ENCODE measurements around the gene PTBP2. TPM values are rescaled to one million over a fixed set of nuclear protein-coding genes. Genes with fewer than 3 reads are reported as not detected.

Gene PTBP2
- total RNA-seq, 1 experiment from 2014 or later, result 13.2 TPM

DNA sequence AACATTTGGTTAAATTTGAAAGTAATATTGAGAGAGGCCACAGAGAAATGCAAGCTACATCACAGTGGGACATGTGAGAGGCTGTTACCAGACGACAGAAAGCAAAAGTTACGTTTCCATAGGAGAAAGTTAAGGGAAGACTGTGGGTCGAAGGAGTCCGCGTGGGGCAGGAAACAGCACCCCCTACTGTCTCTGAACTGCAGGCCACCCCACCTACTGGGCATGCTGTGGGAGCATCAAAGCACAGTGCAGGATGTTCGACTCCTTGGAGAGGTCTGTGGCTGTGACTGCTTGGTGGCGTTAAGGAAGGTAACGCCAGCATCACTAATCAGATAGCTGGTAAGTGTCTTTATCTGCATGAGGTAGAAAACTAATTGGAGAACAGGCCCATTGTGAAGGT lies 123.9 kb downstream of the PTBP2 start:
- POLR2A ChIA-PET, result no interaction called here
- Histone ChIP-seq H3K9ac (ENCODE audit: low read length) (no peak overlapping the region), H2AFZ (ENCODE audit: low read depth, low read length, poor library complexity, severe bottlenecking) (no peak overlapping the region), H3K9me2 (ENCODE audit: insufficient read depth) (no peaks in the 10 kb centered on the region), H3K36me3 (ENCODE audit: control insufficient read depth in 1 of 2, insufficient read depth in 2 of 2, low read length in 2 of 2) (no peaks in the 10 kb centered on the region), H3K27me3 (ENCODE audit: insufficient read depth, low read length) (no peaks in the 10 kb centered on the region), H3K27ac (ENCODE audit: low read depth, low read length) (no peak overlapping the region), H3K4me1 (ENCODE audit: control insufficient read depth in 1 of 2, insufficient read depth in 2 of 2, low read length in 2 of 2) (no peaks in the 10 kb centered on the region), H3K79me2 (ENCODE audit: insufficient read depth, low read length) (no peaks in the 10 kb centered on the region), H4K20me1 (ENCODE audit: insufficient read depth) (no peaks in the 10 kb centered on the region), H3K4me2 (ENCODE audit: low read length) (no peak overlapping the region), H3K4me3 (replicated peaks in 1 of 2; ENCODE audit: low read depth in 1 of 2, low read length in 2 of 2) (no peak overlapping the region), H3K9me3 (ENCODE audit: control insufficient read depth in 1 of 2, insufficient read depth in 1 of 2, low read depth in 1 of 2, low read length in 2 of 2) (no peaks in the 10 kb centered on the region)
- ATAC-seq, result peak; percentile 95
- no TSS peak for BruUV-seq (replicated peaks)
- peak; percentile 15 for DNase-seq (ENCODE audit: low read depth, low spot score)
- TF ChIP-seq SP1 (IDR thresholded peaks at IDR 0.05; ENCODE audit: low read depth) (no peak), RAD21 (IDR thresholded peaks at IDR 0.05; ENCODE audit: low read depth) (peak; percentile 72), EZH2 (IDR thresholded peaks at IDR 0.05) (no peak), SIN3A (IDR thresholded peaks at IDR 0.05; ENCODE audit: low read depth) (no peak), ELF1 (IDR thresholded peaks at IDR 0.05; ENCODE audit: borderline replicate concordance, low read depth) (no peak)
- TF ChIP-seq, protein P1, sequence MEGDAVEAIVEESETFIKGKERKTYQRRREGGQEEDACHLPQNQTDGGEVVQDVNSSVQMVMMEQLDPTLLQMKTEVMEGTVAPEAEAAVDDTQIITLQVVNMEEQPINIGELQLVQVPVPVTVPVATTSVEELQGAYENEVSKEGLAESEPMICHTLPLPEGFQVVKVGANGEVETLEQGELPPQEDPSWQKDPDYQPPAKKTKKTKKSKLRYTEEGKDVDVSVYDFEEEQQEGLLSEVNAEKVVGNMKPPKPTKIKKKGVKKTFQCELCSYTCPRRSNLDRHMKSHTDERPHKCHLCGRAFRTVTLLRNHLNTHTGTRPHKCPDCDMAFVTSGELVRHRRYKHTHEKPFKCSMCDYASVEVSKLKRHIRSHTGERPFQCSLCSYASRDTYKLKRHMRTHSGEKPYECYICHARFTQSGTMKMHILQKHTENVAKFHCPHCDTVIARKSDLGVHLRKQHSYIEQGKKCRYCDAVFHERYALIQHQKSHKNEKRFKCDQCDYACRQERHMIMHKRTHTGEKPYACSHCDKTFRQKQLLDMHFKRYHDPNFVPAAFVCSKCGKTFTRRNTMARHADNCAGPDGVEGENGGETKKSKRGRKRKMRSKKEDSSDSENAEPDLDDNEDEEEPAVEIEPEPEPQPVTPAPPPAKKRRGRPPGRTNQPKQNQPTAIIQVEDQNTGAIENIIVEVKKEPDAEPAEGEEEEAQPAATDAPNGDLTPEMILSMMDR (IDR thresholded peaks at IDR 0.05 in 2 of 3, conservative IDR thresholded peaks at IDR 0.05 in 1 of 3; ENCODE audit: borderline replicate concordance in 1 of 3, insufficient read depth in 1 of 3, low read depth in 2 of 3, low read length in 2 of 3), result peak; percentile 54 to 83 (median 74); a peak in 5 of 6 replicates
- CTCF ChIA-PET, result interaction anchor here (0.6 to 0.7 kb wide), 2 partner anchors 34 to 40 kb away, joined by 4 to 5 read pairs; no protein-coding TSS in a partner anchor
- intact Hi-C loops (cut with micrococcal nuclease), result loop anchor here (2.0 to 10.0 kb wide), 2 partner anchors 609 to 1541 kb away; no protein-coding TSS in a partner anchor
- RAD21 ChIA-PET (ENCODE audit: low non-redundant PET in 1 of 2, low total read pairs in 2 of 2, uncharacterized antibody in 2 of 2, unreplicated experiment in 2 of 2), result no interaction called here

DNA sequence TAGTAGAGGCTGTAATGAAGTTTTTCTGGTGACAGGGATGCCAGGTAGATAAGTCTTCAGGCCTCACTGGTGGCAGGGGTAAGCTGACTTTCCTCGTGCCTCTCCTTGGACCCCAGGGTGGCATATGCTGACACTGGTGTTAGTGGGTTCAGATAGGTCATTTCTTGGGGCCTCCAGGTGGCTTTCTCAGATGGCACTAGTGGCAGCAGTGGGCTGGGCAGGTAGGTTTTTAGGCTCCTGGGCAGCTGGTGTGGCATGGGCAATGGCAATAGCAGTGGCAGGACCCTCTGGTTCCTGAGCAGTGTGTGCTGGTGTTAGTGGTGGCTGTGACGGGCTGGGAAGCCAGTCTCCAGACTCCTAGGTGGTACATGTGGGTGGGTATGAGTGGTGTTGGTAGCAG lies 140.3 kb downstream of the PTBP2 start:
- Histone ChIP-seq H2AFZ (ENCODE audit: low read depth, low read length, poor library complexity, severe bottlenecking) (no peak overlapping the region), H3K9ac (ENCODE audit: low read length) (no peak overlapping the region), H3K27ac (ENCODE audit: low read depth, low read length) (no peak overlapping the region), H3K9me3 (ENCODE audit: control insufficient read depth in 1 of 2, insufficient read depth in 1 of 2, low read depth in 1 of 2, low read length in 2 of 2) (no peaks in the 10 kb centered on the region), H3K4me1 (ENCODE audit: control insufficient read depth in 1 of 2, insufficient read depth in 2 of 2, low read length in 2 of 2) (no peaks in the 10 kb centered on the region), H4K20me1 (ENCODE audit: insufficient read depth) (no peaks in the 10 kb centered on the region), H3K36me3 (ENCODE audit: control insufficient read depth in 1 of 2, insufficient read depth in 2 of 2, low read length in 2 of 2) (no peaks in the 10 kb centered on the region), H3K4me2 (ENCODE audit: low read length) (no peak overlapping the region), H3K4me3 (replicated peaks in 1 of 2; ENCODE audit: low read depth in 1 of 2, low read length in 2 of 2) (no peak overlapping the region), H3K27me3 (ENCODE audit: insufficient read depth, low read length) (no peaks in the 10 kb centered on the region), H3K79me2 (ENCODE audit: insufficient read depth, low read length) (no peaks in the 10 kb centered on the region), H3K9me2 (ENCODE audit: insufficient read depth) (no peaks in the 10 kb centered on the region)
- TF ChIP-seq, protein P2, sequence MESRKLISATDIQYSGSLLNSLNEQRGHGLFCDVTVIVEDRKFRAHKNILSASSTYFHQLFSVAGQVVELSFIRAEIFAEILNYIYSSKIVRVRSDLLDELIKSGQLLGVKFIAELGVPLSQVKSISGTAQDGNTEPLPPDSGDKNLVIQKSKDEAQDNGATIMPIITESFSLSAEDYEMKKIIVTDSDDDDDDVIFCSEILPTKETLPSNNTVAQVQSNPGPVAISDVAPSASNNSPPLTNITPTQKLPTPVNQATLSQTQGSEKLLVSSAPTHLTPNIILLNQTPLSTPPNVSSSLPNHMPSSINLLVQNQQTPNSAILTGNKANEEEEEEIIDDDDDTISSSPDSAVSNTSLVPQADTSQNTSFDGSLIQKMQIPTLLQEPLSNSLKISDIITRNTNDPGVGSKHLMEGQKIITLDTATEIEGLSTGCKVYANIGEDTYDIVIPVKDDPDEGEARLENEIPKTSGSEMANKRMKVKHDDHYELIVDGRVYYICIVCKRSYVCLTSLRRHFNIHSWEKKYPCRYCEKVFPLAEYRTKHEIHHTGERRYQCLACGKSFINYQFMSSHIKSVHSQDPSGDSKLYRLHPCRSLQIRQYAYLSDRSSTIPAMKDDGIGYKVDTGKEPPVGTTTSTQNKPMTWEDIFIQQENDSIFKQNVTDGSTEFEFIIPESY (IDR thresholded peaks at IDR 0.05; ENCODE audit: extremely low read depth, insufficient replicate concordance, low read length), result no peak
- TF ChIP-seq ELF1 (IDR thresholded peaks at IDR 0.05; ENCODE audit: borderline replicate concordance, low read depth), result no peak
- TF ChIP-seq POLR2AphosphoS5 (IDR thresholded peaks at IDR 0.05; ENCODE audit: low read depth, low read length), result no peak
- TF ChIP-seq POLR2A (IDR thresholded peaks at IDR 0.05; ENCODE audit: borderline replicate concordance, extremely low read depth, insufficient read depth, insufficient read length), result no peak
- no peak for TF ChIP-seq YY1 (IDR thresholded peaks at IDR 0.05; ENCODE audit: extremely low read depth, insufficient replicate concordance, low read depth, low read length)
- ATAC-seq (no peak), DNase-seq (ENCODE audit: low read depth, low spot score) (no peak)
- ChIA-PET RAD21 (ENCODE audit: low non-redundant PET in 1 of 2, low total read pairs in 2 of 2, uncharacterized antibody in 2 of 2, unreplicated experiment in 2 of 2) (no interaction called here), POLR2A (no interaction called here), CTCF (no interaction called here)
- intact Hi-C loops (cut with micrococcal nuclease), result no loop called here
- no TSS peak for BruUV-seq (replicated peaks)

All from HCT116 (cell line).